Measurements from ENCODE around the gene ZNF518A.
"Not testable (repeated sequence)": the region's sequence is repeated elsewhere in the genome, so short reads cannot be mapped to it uniquely, and the experiment has no call there.

Gene ZNF518A

GRCh38 chr10:96133135-96133534, 3.0 kb downstream of the ZNF518A start:
- peak; percentile 14 for DNase-seq

GRCh38 chr10:96136810-96137209, 6.7 kb downstream of the ZNF518A start:
- DNase-seq, result no peak

- no peak for DNase-seq
Observed at GRCh38 chr10:96137567-96137966, 7.5 kb downstream of the ZNF518A start.

- DNase-seq, result no peak
Observed at GRCh38 chr10:96138102-96138501, 8.0 kb downstream of the ZNF518A start.

- DNase-seq, result no peak
Observed at GRCh38 chr10:96152437-96152836, 22.3 kb downstream of the ZNF518A start.

- DNase-seq, result no peak
Observed at GRCh38 chr10:96153070-96153469, 23.0 kb downstream of the ZNF518A start.

GRCh38 chr10:96165726-96166125, 35.6 kb downstream of the ZNF518A start:
- DNase-seq, result no peak

- DNase-seq, result no peak
Observed at GRCh38 chr10:96168546-96168945, 38.4 kb downstream of the ZNF518A start.

- no peak for DNase-seq
Observed at GRCh38 chr10:96170230-96170629, 40.1 kb downstream of the ZNF518A start.

GRCh38 chr10:96172666-96173065, 42.6 kb downstream of the ZNF518A start:
- no peak for DNase-seq

GRCh38 chr10:96176985-96177384, 46.9 kb downstream of the ZNF518A start:
- DNase-seq, result no peak

- DNase-seq, result peak; percentile 0
Observed at GRCh38 chr10:96188421-96188820, 58.3 kb downstream of the ZNF518A start.

- DNase-seq, result peak; percentile 37
Observed at GRCh38 chr10:96188916-96189315, 58.8 kb downstream of the ZNF518A start.

GRCh38 chr10:96189505-96189904, 59.4 kb downstream of the ZNF518A start:
- DNase-seq, result not testable (repeated sequence)

- no peak for DNase-seq
Observed at GRCh38 chr10:96201525-96201924, 71.4 kb downstream of the ZNF518A start.

- no peak for DNase-seq
Observed at GRCh38 chr10:96205580-96205979, 75.5 kb downstream of the ZNF518A start.

- DNase-seq, result no peak
Observed at GRCh38 chr10:96208271-96208670, 78.2 kb downstream of the ZNF518A start.

GRCh38 chr10:96208946-96209345, 78.8 kb downstream of the ZNF518A start:
- DNase-seq, result no peak

GRCh38 chr10:96211764-96212163, 81.7 kb downstream of the ZNF518A start:
- DNase-seq, result no peak

- DNase-seq, result no peak
Observed at GRCh38 chr10:96212911-96213310, 82.8 kb downstream of the ZNF518A start.
